ENCODE data around the gene RALY.

- TF ChIP-seq POLR2AphosphoS5 (IDR thresholded peaks at IDR 0.05; ENCODE audit: low read depth, low read length) = no peak
- TF ChIP-seq ATF3 (IDR thresholded peaks at IDR 0.05) = no peak
- no peak for TF ChIP-seq ZFX (IDR thresholded peaks at IDR 0.05)
Measured at GRCh38 chr20:34123309-34123708, 129.6 kb downstream of the RALY start.

Measured in HCT116 (cell line).